GM19239 (cell line): ENCODE data around the gene GMEB2.

Experiments
- DNase-seq: peaks from one replicate; pipeline ENCODE4 v3.0.0; 2011; ENCODE audit warnings: low spot score; ENCODE audit not compliant: insufficient read length
- FAIRE-seq: peaks from 2 replicates; lab custom pipeline; 2011; peaks lifted over from hg19 to GRCh38; lab: Jason Lieb, UNC

Gene GMEB2

GRCh38 chr20:63539441-63540370 is 87.2 kb downstream of the GMEB2 start:
- FAIRE-seq: no peak
- no peak for DNase-seq

- DNase-seq (no peak), FAIRE-seq (no peak)
Observed at GRCh38 chr20:63539092-63539430, 87.8 kb downstream of the GMEB2 start.

- no peak for FAIRE-seq
- DNase-seq: no peak
Observed at GRCh38 chr20:63538204-63539091, 88.5 kb downstream of the GMEB2 start.
